Sigmoid colon (tissue), 7 donors: ENCODE data around the gene GRIA1. TPM values are rescaled to one million over a fixed set of nuclear protein-coding genes. Genes with fewer than 3 reads are reported as not detected.

Experiments
- DNase-seq: peaks from one replicate; pipeline ENCODE4 v3.0.0-alpha.2; 2019
- H3K27ac ChIP-seq, 4 donors: fragments of 200-600 bp; sonication (generic); one replicate each; pipeline ENCODE4 v1.5.1; 2016 to 2019; ENCODE audit warnings: mild to moderate bottlenecking in 1 of 4
- H3K27me3 ChIP-seq, 3 donors: fragments of 200-600 bp; sonication (generic); one replicate each; pipeline ENCODE4 v1.5.1; 2019; ENCODE audit warnings: mild to moderate bottlenecking in 1 of 3
- H3K36me3 ChIP-seq, 4 donors: fragments of 200-600 bp; sonication (generic); one replicate each; pipeline ENCODE4 v1.5.1; 2016 to 2019
- H3K4me1 ChIP-seq, 4 donors: fragments of 200-600 bp; sonication (generic); one replicate each; pipeline ENCODE4 v1.5.1; 2017 to 2019
- H3K4me3 ChIP-seq, 4 donors: fragments of 200-600 bp; sonication (generic); one replicate each; pipeline ENCODE4 v1.5.1; 2017 to 2019; ENCODE audit warnings: mild to moderate bottlenecking in 2 of 4, moderate library complexity in 1 of 4
- H3K9me3 ChIP-seq, 4 donors: fragments of 200-600 bp in 3 of 4; sonication (generic) in 3 of 4; one replicate each; pipeline versions ENCODE4 v1.5.1 to v1.6.1; 2013 to 2019
- EP300 ChIP-seq, 4 donors: sonication (generic); formaldehyde crosslinking; IDR thresholded peaks; one replicate each; pipeline ENCODE4 v1.6.1; 2017; ENCODE audit warnings: antibody characterized with exemption in 4 of 4
- POLR2A ChIP-seq, 2 donors: fragments of 450-650 bp; IDR thresholded peaks; one replicate each; pipeline ENCODE4 v1.6.1; 2016; ENCODE audit warnings: antibody characterized with exemption in 2 of 2, mild to moderate bottlenecking in 2 of 2, moderate library complexity in 2 of 2
- POLR2AphosphoS5 ChIP-seq, 4 donors: sonication (generic); formaldehyde crosslinking; IDR thresholded peaks; one replicate each; pipeline ENCODE4 v1.6.1; 2017; ENCODE audit warnings: antibody characterized with exemption in 4 of 4
- WGBS, 2 donors: extraction: QIAGEN DNeasy Blood & Tissue Kit; methylation state at CpG; one replicate each; pipeline ENCODE4 v1.1.7; 2013; 5-methylcytosine and 5-hydroxymethylcytosine counted together
- intact Hi-C: fragments of 100-400 bp; cut with DNase I; formaldehyde crosslinking; loops from one replicate; pipeline ENCODE4 v1.15.1; 2023
- polyA plus RNA-seq, 3 donors: library from polyadenylated mRNA; stranded (reverse); fragments of 200-250 nt; gene quantifications; one replicate each; pipeline ENCODE4 v1.2.3, GENCODE V29; 2013
- total RNA-seq, 4 donors: library from RNA; depleted of rRNA; stranded (reverse); fragments of >200 nt; gene quantifications; one replicate each; pipeline ENCODE4 v1.1.0, GENCODE V29; 2016
- TF ChIP-seq, protein P1 (sequence below), 4 experiments: fragments of 450-650 bp in 3 of 4; fragments of 200-600 bp in 1 of 4; IDR thresholded peaks; one replicate each; pipeline ENCODE4 v1.5.1; 2016 to 2019; ENCODE audit warnings: antibody characterized with exemption in 4 of 4, mild to moderate bottlenecking in 3 of 4, moderate library complexity in 2 of 4
- donor health status: healthy with polysubstance abuse.
- donor health status: Bipolar disorder and iron deficiency.
- donor health status: healthy.

Gene GRIA1
- total RNA-seq (1 to 10 TPM in 2 of 4 donors, under 1 TPM in 2; 0.36 to 1.5 (median 0.88) TPM), polyA plus RNA-seq (under 1 TPM in 2 of 3 donors, not detected in 1; under 0.01 to 0.17 TPM)

DNA sequence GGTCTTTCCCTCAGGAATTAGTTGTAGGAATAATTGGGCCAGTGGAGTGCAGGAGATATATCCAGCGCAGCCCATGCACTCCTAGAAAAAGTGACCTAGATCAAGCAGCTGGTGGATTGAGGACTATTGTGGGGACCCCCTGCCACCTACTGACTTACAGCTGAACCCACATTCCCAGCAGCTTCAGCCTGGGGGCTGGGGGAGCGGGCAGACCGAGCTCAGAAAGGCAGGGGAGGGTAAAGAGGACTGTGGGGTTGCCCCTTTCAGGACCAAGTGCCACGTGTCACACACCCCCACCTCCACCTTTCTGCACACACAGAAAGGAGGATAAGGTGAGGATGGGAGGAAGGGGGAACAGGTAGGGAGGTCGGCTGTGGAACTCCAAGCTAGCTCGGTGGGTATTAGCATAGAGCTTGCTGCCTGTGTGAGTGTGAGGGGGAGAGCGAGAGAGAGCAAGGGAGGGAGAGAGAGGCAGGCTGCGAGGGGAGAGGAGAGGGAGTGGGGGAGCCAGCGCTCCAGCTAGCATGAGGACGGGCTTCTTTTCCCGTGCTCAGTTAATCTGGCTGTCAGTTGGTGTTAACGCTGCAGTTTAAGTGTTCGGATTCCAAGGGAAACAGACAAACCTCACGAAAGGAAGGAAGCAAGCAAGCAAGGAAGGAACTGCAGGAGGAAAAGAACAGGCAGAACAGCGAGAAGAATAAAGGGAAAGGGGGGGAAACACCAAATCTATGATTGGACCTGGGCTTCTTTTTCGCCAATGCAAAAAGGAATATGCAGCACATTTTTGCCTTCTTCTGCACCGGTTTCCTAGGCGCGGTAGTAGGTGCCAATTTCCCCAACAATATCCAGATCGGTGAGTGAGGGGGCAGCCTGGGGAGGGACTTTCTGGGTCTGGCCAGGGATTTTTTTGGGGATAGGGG is at the start of gene GRIA1:
Gene GRIA1 (plus strand): TSS at position 553 of the 920 bp plus-strand sequence.
- DNase-seq = no peak
- Histone ChIP-seq H3K4me1 (no peaks in the 10 kb centered on the region), H3K36me3 (no peaks in the 10 kb centered on the region), H3K4me3 (peak within 1 kb of the TSS in 3 of 4 donors; percentile 6 to 21 (median 18)), H3K9me3 (no peaks in the 10 kb centered on the region), H3K27me3 (peaks cover 0 to 26% (median 0%) of the 10 kb centered on the region in 3 donors), H3K27ac (no peak within 1 kb of the TSS)
- TF ChIP-seq POLR2A (IDR thresholded peaks at IDR 0.05) = no peak
- TF ChIP-seq EP300 (IDR thresholded peaks at IDR 0.05) = no peak
- TF ChIP-seq, protein P1, sequence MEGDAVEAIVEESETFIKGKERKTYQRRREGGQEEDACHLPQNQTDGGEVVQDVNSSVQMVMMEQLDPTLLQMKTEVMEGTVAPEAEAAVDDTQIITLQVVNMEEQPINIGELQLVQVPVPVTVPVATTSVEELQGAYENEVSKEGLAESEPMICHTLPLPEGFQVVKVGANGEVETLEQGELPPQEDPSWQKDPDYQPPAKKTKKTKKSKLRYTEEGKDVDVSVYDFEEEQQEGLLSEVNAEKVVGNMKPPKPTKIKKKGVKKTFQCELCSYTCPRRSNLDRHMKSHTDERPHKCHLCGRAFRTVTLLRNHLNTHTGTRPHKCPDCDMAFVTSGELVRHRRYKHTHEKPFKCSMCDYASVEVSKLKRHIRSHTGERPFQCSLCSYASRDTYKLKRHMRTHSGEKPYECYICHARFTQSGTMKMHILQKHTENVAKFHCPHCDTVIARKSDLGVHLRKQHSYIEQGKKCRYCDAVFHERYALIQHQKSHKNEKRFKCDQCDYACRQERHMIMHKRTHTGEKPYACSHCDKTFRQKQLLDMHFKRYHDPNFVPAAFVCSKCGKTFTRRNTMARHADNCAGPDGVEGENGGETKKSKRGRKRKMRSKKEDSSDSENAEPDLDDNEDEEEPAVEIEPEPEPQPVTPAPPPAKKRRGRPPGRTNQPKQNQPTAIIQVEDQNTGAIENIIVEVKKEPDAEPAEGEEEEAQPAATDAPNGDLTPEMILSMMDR (IDR thresholded peaks at IDR 0.05) = no peak
- TF ChIP-seq POLR2AphosphoS5 (IDR thresholded peaks at IDR 0.05) = no peak
- intact Hi-C loops = no loop called here
- WGBS, 2 donors = 12 to 16% methylated on average over 20 of the region's 20 CpGs

GRCh38 chr5:153445875-153446579 is 44.4 kb upstream of the GRIA1 start:
- no peak for DNase-seq

DNA sequence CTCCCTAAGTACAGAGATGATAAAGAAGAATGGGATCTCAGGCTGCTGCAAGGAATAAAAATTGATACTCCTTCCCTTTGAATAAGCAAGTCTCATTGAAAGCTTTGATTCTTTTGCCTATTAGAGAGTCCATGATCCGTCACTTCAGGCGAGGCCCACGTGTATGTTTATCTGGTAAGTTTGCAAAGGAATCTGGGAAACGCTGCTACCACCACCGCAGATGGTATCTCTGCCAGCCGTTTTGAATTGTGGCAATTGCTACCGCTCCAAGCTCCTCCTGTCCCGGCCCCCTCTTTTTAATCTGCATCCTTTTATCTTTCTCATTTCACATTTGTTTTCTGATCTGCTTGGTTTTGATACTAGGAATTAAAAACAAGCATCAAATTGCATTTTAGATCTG is 42.9 kb upstream of the GRIA1 start:
- WGBS, 2 donors = 75 to 84% methylated on average over 8 of the region's 8 CpGs
- no peak overlapping the region for H3K4me3 ChIP-seq
- no peak for DNase-seq
- no peaks in the 10 kb centered on the region for H3K27me3 ChIP-seq
- TF ChIP-seq EP300 (IDR thresholded peaks at IDR 0.05) = no peak
- TF ChIP-seq, protein P1 (IDR thresholded peaks at IDR 0.05) = no peak
- TF ChIP-seq POLR2AphosphoS5 (IDR thresholded peaks at IDR 0.05) = no peak
- TF ChIP-seq POLR2A (IDR thresholded peaks at IDR 0.05) = no peak
- no peaks in the 10 kb centered on the region for H3K36me3 ChIP-seq
- no peaks in the 10 kb centered on the region for H3K4me1 ChIP-seq
- no peak overlapping the region for H3K27ac ChIP-seq
- intact Hi-C loops = no loop called here
- no peaks in the 10 kb centered on the region for H3K9me3 ChIP-seq

More at GRCh38 chr5:153445875-153446579, 44.4 kb upstream of the GRIA1 start:
- H3K36me3 ChIP-seq = no peaks in the 10 kb centered on the region
- WGBS, 2 donors = 38 to 61% methylated on average over 9 of the region's 9 CpGs
- no peak overlapping the region for H3K27ac ChIP-seq
- H3K27me3 ChIP-seq = no peaks in the 10 kb centered on the region
- TF ChIP-seq, protein P1 (IDR thresholded peaks at IDR 0.05) = no peak
- no peak for TF ChIP-seq POLR2AphosphoS5 (IDR thresholded peaks at IDR 0.05)
- TF ChIP-seq POLR2A (IDR thresholded peaks at IDR 0.05) = no peak
- no peak for TF ChIP-seq EP300 (IDR thresholded peaks at IDR 0.05)
- H3K9me3 ChIP-seq = no peaks in the 10 kb centered on the region
- H3K4me1 ChIP-seq = no peaks in the 10 kb centered on the region
- H3K4me3 ChIP-seq = no peak overlapping the region
- intact Hi-C loops = no loop called here

DNA sequence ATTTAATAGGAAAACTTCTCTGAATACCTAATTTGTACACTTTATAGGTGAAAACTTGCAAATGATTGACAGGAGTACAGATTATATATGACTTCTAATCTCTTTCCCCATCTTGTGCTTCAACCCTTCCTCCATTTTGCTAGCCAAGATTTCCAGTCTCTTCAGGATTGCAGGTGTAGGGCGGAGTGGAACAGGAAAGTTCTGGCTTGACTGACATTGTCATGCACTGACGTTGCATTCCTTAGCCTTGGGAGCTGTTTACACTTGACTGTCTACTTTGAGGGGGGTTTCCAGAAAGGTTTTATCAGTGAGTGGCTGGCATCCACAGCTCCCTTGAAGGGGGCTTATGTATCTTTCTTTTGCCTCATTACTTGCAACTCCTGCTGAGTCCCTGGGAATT is 34.1 kb upstream of the GRIA1 start:
- WGBS, 2 donors = 30 to 47% methylated on average over 2 of the region's 2 CpGs
- no peak for DNase-seq
- Histone ChIP-seq H3K4me1 (peaks cover 0 to 10% (median 0%) of the 10 kb centered on the region in 4 donors), H3K27me3 (no peaks in the 10 kb centered on the region), H3K9me3 (no peaks in the 10 kb centered on the region), H3K27ac (no peak overlapping the region), H3K36me3 (no peaks in the 10 kb centered on the region), H3K4me3 (no peak overlapping the region)
- intact Hi-C loops = no loop called here
- TF ChIP-seq POLR2AphosphoS5 (IDR thresholded peaks at IDR 0.05) = no peak
- TF ChIP-seq, protein P1 (IDR thresholded peaks at IDR 0.05) = no peak
- no peak for TF ChIP-seq POLR2A (IDR thresholded peaks at IDR 0.05)
- TF ChIP-seq EP300 (IDR thresholded peaks at IDR 0.05) = no peak
